ENCODE measurements around the gene PRX.
"Not testable (repeated sequence)": the region's sequence is repeated elsewhere in the genome, so short reads cannot be mapped to it uniquely, and the experiment has no call there.

PRX gene

GRCh38 chr19:40414542-40415535 lies 1.7 kb upstream of the PRX start:
- no peak for DNase-seq (ENCODE audit: low spot score)

GRCh38 chr19:40412866-40413265 lies 312 bp downstream of the PRX start:
- no peak for DNase-seq (ENCODE audit: low spot score)

DNA sequence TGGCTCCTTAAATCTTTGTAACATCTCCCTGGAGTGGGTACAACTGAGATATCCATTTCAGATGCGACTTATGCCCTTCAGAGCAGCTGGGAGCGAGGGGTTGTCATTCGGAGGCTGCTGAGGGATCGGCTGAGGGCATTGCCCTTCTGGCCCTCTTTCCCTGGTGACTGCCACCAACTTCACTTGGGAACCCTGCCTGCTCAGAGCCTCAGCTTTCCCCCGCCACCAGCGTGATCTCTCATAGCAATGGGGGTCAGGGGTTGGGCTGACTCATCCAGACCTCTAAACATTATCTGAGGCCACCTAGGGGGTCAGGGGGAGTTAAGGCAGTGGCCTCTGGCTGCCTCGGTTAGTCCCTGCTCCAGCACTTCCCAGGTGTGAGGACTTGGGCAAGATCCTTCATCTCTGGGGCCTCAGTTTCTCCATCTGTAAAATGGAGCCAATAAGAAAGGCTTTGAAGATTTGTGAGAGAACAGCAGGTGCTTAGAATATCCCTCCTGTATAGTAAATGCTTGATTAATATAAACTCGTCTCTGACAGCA lies 1.1 kb downstream of the PRX start:
- no peak for DNase-seq (ENCODE audit: low spot score)

- no peak for DNase-seq (ENCODE audit: low spot score)
These were observed 1.9 kb downstream of the PRX start for GRCh38 chr19:40411125-40411842.

DNA sequence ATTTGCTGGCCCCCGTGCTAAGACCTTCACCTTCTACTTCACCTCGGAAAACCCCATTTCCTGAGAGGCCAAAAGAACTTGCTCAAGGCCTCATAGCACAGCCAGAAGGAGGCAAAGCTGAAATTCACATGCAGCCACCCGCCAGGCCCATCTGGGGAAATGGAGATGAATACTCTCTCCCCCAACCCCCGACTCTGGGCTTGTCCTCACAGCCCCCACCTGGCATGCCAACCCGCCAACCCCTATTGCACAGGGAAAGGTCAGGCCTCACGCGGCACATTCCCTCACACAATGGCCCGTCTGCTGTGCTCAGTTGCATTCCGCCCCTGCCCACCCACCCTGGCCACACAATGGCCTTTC lies 3.2 kb downstream of the PRX start:
- no peak for DNase-seq (ENCODE audit: low spot score)

DNA sequence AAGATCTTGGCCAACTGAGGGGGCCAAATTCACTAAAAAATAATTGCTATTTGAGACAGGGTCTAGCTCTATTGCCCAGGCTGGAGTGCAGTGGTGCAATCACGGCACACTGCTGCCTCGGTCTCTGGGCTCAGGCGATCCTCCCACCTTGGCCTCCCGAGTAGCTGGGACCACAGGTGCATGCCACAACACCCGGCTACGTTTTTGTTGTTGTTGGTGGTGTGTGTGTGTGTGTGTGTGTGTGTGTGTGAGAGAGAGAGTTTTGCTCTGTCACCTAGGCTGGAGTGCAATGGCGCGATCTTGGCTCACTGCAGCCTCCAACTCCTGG lies 4.6 kb downstream of the PRX start:
- not testable (repeated sequence) for DNase-seq (ENCODE audit: low spot score)

DNA sequence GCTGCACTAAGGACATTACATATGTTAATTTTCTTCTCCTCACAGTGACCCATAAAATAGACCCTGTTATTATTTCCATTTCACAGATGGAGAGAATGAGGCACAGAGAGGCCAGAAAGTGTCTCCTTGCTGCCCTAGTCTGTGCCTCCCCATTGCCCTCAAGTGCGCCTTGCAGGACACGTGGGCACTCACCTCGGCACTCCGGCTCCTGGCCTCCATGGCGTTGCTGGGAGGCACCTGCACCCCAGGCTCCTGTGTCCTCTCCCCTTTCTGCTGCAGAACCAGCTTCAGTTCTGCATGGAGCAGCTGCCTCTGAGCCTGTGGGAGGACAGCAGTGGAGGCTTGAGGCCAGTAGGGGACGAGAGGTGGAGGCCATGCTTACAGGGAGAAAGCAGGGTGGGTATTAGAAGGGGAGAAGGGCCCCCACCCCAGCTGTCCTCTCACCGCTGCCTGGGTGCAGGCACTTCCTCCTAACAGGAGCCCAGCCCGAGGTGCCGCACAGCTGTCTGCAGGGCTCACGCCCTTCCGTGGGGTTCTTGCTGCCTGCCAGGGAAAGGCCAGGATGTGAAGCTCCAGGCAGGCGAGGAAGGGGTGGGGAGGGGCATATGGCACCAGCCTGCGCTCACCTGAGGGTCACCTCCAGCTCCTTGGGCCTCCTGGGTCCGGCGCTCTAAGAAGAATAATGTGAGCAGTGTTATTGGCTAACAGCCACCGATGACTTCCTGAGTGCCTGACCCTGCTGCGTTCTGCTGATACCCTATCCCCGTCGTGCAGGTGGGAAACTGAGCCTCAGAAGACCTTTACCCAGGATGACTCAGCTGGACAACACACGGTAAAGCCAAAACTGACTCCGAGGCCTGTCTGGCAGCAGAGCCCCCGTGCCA lies 5.2 kb downstream of the PRX start:
- no peak for DNase-seq (ENCODE audit: low spot score)

DNA sequence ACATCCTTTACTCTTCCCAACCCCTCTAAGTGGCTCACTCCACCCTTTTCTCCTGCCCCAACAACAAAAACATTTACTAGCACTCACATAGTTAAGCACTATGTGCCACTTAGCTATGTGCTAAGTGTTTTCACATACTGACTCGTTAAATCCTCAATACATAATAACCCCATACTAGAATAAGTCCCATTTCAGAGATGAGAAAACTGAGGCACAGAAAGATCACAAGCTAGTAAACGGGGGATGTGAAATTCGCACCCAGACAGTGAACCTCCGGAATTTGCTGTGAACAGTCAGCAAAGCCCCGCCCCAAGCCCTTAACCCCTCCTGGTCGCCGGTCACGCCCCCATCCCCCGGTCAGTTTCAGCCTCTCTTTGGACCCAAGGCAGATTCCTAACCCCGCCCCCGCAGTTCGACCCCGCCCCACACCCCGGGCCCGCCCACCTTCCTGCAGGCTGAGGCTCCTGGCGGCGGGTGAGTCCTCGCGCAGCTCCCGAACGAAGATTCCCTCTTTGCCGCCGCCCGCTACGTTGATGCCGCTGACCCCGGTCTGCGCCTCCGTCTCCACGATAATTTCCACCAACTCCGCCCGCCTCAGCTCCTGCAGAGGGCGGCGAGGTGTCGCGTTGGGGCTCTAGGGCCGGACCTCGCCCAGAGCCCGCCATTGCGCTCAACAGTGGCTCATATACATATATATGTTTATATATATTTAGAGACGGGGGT lies 9.8 kb downstream of the PRX start:
- DNase-seq (ENCODE audit: low spot score) = peak; percentile 79

DNA sequence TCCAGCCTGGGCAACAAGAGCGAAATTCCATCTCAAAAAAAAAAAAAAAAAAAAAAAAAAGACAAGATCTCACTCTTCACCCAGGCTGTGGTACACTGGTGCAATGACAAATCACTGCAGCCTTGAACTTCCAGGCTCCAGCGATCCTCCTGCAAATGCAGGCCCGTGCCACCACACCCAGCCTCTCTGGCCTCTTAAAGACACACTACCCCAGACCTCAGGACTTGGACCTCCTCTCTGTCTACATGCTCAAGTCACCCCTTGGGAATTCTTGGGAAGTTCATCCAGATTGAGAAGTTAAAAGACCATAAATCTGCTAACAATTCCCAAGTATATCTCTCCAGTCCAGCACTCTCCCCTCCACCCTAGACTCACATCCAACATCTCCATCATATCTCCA lies 12.6 kb downstream of the PRX start:
- no peak for DNase-seq (ENCODE audit: low spot score)

DNA sequence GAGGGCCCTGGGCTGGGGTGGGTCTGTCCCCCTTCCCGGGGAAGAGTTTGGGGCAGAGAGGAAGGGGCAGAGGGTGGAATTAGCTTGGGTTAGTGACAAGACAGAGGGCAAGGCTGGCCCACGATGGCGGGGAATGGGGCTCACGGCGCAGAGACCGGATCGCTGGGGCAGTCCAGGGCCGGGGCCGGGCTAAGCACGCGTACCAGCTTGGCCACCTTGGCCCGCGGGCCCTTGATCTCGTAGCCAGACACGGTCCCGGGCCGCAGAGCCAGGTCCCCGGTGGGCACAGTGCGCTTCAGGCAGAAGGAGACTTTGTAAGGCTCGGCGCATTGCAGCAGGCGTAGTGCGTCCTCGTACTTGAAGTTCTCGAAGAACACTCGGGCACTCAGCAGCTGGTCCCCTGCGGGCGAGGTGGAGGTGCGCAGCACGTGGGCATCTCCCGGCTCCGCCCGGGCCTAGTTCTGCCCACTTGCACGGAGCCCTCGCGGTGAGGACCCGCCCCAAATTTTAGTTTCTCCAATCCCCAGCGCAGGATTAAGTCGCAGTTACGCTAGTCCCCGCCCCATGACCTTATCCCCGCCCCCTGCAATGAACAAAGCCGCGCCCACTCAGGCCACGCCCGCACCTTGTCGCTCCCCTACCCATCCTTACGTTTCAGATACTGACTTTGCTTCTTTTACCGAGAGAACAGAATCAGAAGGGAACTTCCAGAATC lies 14.6 kb downstream of the PRX start:
- peak; percentile 66 for DNase-seq (ENCODE audit: low spot score)

- no peak for DNase-seq (ENCODE audit: low spot score)
These were observed 15.6 kb downstream of the PRX start for GRCh38 chr19:40397568-40397906.

DNA sequence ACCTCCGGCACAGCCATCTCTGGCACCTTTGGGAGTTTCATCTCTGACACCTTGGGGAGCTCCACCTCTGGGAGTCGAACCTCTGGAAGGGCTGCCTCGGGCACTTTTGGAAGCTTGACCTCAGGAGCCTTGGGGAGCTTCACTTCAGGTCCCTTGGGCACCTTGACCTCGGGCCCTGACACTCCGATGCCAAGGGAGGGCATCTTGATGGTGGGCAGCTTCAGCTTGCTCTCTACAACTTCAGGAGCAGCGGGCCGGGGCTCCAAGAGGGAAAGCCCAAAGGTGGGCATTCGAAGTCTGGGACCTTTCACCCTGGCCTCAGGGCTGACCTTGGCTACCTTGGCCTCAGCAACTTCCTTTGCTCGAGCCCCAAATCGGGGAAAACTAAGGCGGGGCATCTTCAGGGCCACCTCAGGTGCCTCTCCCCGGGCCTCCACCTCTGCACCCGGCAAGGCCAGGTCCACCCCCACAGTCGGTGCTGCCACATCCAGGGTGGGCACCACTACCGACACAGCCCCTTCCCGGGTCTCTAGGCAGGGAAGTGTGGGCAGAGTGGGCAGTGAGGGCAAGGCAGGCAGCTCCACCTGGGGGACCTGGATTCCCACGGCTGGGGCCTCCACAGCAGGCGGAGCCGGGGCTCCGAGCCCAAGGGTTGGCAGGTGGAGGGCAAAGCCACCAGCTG lies 16.2 kb downstream of the PRX start:
- no peak for DNase-seq (ENCODE audit: low spot score)

GRCh38 chr19:40395956-40396355 lies 17.2 kb downstream of the PRX start:
- DNase-seq (ENCODE audit: low spot score) = no peak

DNA sequence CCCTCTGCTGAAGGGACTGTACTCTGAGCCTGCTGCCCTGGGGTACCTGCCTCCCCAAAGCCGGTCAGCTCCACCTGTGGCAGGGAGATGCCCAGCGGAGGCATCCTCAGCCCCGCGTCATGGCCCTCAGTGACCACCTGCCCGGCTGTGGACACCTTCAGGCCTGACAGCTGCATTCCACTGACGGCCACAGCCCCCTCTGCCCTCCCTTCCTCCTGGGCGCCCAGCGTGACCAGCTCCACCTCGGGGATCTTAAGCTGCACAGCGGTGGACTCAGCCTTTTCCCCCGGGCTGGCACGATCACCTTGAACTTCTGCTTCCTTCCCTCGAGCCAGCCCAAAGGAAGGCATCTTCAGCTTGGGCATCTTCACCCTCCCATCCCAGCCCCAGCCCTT lies 18.4 kb downstream of the PRX start:
- no peak for DNase-seq (ENCODE audit: low spot score)

DNA sequence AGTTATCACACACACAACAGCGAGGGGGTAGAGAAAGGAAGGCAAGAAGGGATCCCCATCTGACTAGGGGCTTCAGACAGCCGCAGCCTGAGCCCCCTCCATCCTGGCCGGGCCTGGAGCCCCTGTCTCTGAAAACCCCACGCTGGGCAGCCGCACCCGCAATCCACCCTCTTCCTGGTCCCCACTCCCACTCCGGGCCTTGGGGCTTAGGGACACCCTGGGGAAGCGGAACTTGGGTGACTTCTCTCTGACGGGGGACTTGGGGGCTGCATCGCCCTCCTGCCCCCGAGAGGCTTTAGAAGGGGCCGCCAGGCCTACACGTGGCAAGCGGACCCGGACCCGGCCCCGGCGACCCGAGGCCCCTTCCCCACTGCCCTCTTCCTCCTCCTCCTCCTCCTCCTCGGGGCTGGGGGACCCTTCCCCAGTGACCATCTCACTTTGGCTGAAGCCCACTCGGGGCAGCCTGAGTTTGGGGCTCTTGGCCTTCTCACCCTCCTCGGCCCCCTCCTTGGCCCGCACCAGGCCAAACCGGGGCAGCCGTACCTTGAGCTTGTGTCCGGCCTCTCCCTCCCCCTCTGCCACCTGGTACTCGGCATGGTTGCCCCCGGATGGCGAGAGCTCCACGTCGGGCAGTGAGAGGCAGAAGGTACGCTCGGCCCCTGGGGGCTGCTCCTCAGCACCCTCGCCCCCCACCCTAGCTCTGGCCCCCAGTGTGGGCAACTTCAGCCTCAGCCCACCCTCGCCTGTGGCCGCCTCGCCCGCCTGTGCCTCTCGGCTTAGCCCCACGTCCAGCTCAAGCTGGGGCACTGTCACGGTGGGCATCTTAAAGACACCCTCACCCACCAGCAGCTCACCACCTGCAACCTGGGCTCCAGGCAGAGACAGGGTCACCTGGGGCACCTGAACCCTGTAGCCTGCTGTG lies 19.0 kb downstream of the PRX start:
- DNase-seq (ENCODE audit: low spot score) = no peak

DNA sequence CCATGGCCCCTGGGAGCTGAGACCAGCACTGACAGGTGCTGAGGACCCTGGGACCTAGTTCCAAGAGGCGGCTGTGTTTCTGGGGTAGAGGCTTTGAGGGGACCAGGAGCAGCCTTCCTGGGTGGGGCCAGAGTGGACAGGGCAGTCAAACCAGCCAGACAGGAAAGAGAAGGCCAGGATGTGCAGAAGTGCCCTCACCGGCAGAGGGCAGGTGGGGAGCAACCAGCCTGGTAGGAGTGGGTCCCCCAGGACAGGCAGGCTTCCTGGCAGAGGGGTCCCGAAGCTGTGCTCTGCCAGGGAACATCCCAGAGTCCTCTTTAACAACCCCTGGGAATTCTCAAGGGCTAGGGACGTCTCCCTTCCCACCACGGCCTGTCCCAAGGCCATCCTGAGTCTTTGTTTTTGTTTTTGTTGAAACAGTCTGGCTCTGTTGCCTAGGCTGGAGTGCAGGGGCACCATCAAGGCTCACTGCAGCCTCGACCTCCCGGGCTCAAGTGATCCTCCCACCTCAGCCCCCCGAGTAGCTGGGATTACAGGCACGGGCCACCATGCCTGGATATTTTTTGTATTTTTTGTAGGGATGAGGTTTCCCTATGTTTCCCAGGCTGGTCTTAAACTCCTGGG lies 20.2 kb downstream of the PRX start:
- DNase-seq (ENCODE audit: low spot score) = no peak

GRCh38 chr19:40392123-40392522 lies 21.1 kb downstream of the PRX start:
- DNase-seq (ENCODE audit: low spot score) = no peak

- DNase-seq (ENCODE audit: low spot score) = no peak
These were observed 23.0 kb downstream of the PRX start, which contains the start of gene HIPK4 for GRCh38 chr19:40390084-40390742. HIPK4 (minus strand) TSS chr19:40390181; CDS start chr19:40389902, 279 bp downstream.
